ENCODE results near the gene KDM2B. TPM values are rescaled to one million over a fixed set of nuclear protein-coding genes. Genes with fewer than 3 reads are reported as not detected.

The KDM2B gene
- total and polyA plus RNA-seq, 2 of the 8 experiments (the other 6 are each of a cell fraction or from before 2014, with no cell fraction given): 111 to 162 TPM

GRCh38 chr12:121525411-121525810 lies 55.4 kb downstream of the KDM2B start:
- Histone ChIP-seq H3K27me3 (replicated peaks in 1 of 4; ENCODE audit: control insufficient read depth in 3 of 4, extremely low read depth in 1 of 4, insufficient read depth in 3 of 4, low read length in 3 of 4) (no peaks in the 10 kb centered on the region; a peak in 1 of 7 replicates), H2BK15ac (ENCODE audit: low read length) (no peak overlapping the region), H3K9ac (replicated peaks in 1 of 4; ENCODE audit: extremely low read depth in 1 of 4, low read depth in 3 of 4, low read length in 3 of 4) (no peak overlapping the region), H4K8ac (ENCODE audit: extremely low read depth, insufficient read depth, low read length) (no peak overlapping the region), H3K4me2 (ENCODE audit: insufficient read depth in 1 of 2, low read depth in 2 of 2, low read length in 2 of 2) (no peak overlapping the region), H3K4me3 (ENCODE audit: extremely low read depth in 1 of 4, insufficient read depth in 2 of 4, low read depth in 3 of 4, low read length in 4 of 4) (no peak overlapping the region), H4K20me1 (replicated peaks in 1 of 2; ENCODE audit: control insufficient read depth in 1 of 2, insufficient read depth in 2 of 2, low read length in 2 of 2) (peaks cover 6 to 36% of the 10 kb centered on the region in 2 experiments), H2AFZ (ENCODE audit: low read length) (no peak overlapping the region), H2BK5ac (ENCODE audit: low read depth, low read length) (no peak overlapping the region), H3K36me3 (ENCODE audit: control insufficient read depth in 2 of 4, insufficient read depth in 4 of 4, low read length in 3 of 4) (peaks cover 3 to 30% (median 13%) of the 10 kb centered on the region in 4 experiments; a peak in 5 of 8 replicates), H2BK20ac (ENCODE audit: low read length) (no peak overlapping the region), H3K14ac (ENCODE audit: insufficient read length) (no peak overlapping the region), H3K79me2 (ENCODE audit: control insufficient read depth in 1 of 2, insufficient read depth in 2 of 2, low read length in 2 of 2) (peaks cover 0 to 44% of the 10 kb centered on the region in 2 experiments; a peak in 2 of 4 replicates), H3K27ac (ENCODE audit: low read depth, low read length) (no peak overlapping the region), H3K23ac (ENCODE audit: insufficient read length) (no peak overlapping the region), H2AK5ac (ENCODE audit: low read depth, low read length) (no peak overlapping the region), H3K56ac (replicated peaks; ENCODE audit: insufficient read length, low read depth, low read length) (no peak overlapping the region), H3K4ac (replicated peaks; ENCODE audit: insufficient read length, low read depth, low read length) (no peak overlapping the region), H2BK12ac (ENCODE audit: low read depth, low read length) (no peak overlapping the region), H3K79me1 (ENCODE audit: low read depth, low read length) (peaks cover 19% of the 10 kb centered on the region), H3K23me2 (ENCODE audit: low read depth, low read length) (no peaks in the 10 kb centered on the region), H3K9me3 (ENCODE audit: insufficient read depth in 2 of 2, low read depth in 1 of 2, low read length in 1 of 2) (no peaks in the 10 kb centered on the region), H3K18ac (ENCODE audit: extremely low read depth, low read length) (no peak overlapping the region), H4K91ac (replicated peaks; ENCODE audit: insufficient read length, low read length) (no peak overlapping the region), H4K5ac (ENCODE audit: insufficient read length, low read depth, low read length) (no peak overlapping the region), H3K4me1 (replicated peaks in 1 of 4; ENCODE audit: control insufficient read depth in 3 of 4, insufficient read depth in 4 of 4, low read length in 3 of 4) (peaks cover 0 to 6% (median under 1%) of the 10 kb centered on the region in 4 experiments; a peak in 4 of 7 replicates), H2BK120ac (replicated peaks; ENCODE audit: low read depth, low read length) (no peak overlapping the region)
- FAIRE-seq (no peak), DNase-seq (ENCODE audit: low read depth in 1 of 2, low spot score in 2 of 2) (no peak)
- TF ChIP-seq HDAC2 (IDR thresholded peaks at IDR 0.05; ENCODE audit: borderline replicate concordance in 1 of 2, low read depth in 2 of 2, low read length in 2 of 2): no peak
- TF ChIP-seq EZH2 (IDR thresholded peaks at IDR 0.05; ENCODE audit: low read depth, low read length, severe bottlenecking): no peak
- TF ChIP-seq, protein P1, sequence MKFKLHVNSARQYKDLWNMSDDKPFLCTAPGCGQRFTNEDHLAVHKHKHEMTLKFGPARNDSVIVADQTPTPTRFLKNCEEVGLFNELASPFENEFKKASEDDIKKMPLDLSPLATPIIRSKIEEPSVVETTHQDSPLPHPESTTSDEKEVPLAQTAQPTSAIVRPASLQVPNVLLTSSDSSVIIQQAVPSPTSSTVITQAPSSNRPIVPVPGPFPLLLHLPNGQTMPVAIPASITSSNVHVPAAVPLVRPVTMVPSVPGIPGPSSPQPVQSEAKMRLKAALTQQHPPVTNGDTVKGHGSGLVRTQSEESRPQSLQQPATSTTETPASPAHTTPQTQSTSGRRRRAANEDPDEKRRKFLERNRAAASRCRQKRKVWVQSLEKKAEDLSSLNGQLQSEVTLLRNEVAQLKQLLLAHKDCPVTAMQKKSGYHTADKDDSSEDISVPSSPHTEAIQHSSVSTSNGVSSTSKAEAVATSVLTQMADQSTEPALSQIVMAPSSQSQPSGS (IDR thresholded peaks at IDR 0.05; ENCODE audit: low read length): no peak
- no peak for TF ChIP-seq TEAD4 (IDR thresholded peaks at IDR 0.05; ENCODE audit: low read depth, low read length)
- TF ChIP-seq SP1 (IDR thresholded peaks at IDR 0.05; ENCODE audit: low read depth, low read length): no peak
- no peak for TF ChIP-seq JUND (IDR thresholded peaks at IDR 0.05; ENCODE audit: low read length)
- no peak for TF ChIP-seq CREB1 (IDR thresholded peaks at IDR 0.05)
- POLR2A ChIA-PET (ENCODE audit: partially characterized antibody): interaction anchor here (1.0 to 1.6 kb wide), 2 partner anchors 11 to 52 kb away, joined by 4 to 6 read pairs; no protein-coding TSS in a partner anchor
- 90% methylated on average over 8 of the region's 8 CpGs; no CpG with 5 or more reads in 1 of the 2 experiments for WGBS, 2 experiments (ENCODE audit: extremely low coverage in 1 of 2, insufficient coverage in 1 of 2, insufficient read length in 1 of 2, insufficient replicate concordance in 2 of 2, low coverage in 1 of 2, low lambda C conversion rate in 2 of 2, missing lambda C conversion rate in 1 of 2)
- CTCF ChIA-PET (ENCODE audit: partially characterized antibody): interaction anchor here (1.1 to 1.7 kb wide), 2 partner anchors 10 to 11 kb away, joined by 3 read pairs; no protein-coding TSS in a partner anchor
